CD4-positive, alpha-beta T cell treated with Interleukin-17A for 1 hour (primary cell): ENCODE measurements around the gene LGALS13.

Source experiments
- DNase-seq: peaks from one replicate; pipeline ENCODE4 v3.0.0-alpha.2; 2020

LGALS13 gene

DNA sequence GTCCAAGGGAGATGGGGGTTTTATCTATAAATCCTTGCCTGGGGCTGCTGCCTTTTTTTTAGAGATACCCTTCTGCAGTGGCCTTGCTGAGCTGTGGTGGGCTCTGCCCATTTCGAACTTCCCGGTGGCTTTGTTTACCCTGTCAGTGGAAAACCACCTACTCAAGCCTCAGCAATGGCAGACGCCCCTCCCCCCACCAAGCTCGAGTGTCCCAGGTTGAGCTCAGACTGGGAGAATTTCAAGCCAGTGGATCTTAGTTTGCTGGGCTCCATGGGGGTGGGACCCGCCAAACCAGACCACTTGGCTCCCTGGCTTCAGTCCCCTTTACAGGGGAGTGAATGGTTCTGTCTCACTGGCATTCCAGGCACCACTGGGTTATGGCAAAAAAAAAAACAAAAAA is 21.6 kb downstream of the LGALS13 start:
- DNase-seq, result no peak

DNA sequence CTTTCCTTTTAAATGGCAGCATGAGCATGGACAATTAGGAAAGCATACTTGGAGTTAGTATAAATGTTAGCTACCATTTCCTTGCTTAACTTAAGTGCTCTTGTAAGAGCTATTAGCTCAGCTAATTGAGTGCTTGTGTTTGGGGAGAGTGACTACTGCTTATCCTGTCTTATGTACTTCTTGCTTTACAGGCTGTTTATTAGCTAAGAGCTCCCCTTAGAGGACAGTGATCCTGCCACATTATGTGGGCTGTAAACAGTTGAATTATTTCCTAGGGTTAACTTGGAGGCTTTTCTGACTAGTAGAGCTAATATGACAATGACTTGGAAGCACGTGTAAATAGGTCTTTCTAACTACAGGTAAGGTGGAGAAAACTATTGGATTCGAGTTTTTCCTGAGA is 25.3 kb downstream of the LGALS13 start:
- peak; percentile 24 for DNase-seq

DNA sequence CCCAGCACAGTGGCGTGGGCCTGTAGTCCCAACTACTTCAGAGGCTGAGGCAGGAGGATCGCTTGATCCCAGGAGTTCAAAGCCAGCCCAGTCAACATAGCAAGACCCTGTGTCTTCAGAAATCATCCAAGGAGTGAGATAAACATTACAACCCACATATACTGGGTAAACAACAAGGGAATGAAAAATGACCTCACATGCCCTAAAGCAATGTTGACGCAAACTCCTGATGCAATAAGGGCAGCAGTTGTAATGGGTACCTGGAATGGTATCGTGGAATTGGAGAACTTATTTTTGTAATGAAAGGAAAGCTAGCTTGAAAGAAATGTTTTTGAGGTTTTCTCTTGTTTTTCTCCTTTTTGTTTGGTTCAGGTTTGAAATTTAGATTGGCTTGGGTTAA is 28.9 kb downstream of the LGALS13 start:
- DNase-seq, result no peak

DNA sequence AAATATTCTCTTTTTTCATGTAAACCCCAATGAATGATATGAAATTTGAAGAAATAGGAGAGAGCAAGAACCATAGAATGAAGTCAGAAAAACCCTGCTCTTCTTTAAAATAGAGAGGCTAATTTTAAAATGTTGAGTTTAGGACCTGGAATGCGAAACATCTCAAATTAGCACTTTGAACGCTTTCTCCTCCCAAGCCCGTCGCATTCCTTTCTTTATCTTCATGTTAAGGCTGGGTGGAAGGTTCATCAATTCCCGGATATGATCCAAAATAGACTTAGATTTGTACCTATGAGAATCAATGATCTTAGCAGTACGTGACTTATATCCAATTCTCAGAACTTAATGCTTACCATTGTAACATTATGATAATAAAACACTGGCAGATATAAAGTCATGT is 29.3 kb downstream of the LGALS13 start:
- DNase-seq, result no peak

DNA sequence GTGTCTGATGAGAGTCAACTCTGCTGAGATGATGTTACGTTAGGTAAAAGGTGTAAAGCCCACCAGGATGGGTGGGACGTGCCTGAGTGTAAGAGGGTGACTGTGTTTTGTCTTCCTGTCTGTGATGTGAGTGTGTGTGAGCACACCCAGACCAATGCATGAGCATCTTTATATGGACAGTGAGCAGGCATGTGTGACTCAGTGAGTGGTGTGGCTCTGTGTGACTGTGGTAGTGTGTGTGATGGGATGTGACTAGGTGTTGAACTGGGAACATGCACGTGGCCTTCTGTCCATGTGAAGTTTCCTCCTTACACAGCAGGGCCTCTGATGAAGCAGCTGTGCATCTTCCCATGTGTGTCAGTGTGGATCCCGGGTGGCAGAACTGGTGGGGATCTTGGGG is 35.6 kb downstream of the LGALS13 start:
- no peak for DNase-seq

DNA sequence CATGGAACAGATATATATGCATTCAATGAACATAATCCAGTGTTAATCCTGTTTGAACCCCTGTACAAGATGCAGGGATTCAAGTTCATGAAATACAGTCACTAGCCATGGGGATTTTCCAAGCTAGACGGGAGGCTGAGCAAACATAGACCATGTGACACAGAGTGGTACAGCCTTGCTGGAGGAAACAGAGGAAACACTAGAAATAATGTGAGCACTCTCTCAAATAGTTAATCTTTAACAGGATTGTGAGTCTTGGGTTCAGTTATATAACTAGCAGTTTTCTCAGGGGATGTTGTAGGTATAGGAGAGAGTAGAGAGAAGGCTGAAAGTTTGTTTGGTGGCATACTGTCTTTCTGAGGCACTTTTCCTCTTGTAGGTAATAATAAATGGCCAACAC is 39.4 kb downstream of the LGALS13 start:
- no peak for DNase-seq

DNA sequence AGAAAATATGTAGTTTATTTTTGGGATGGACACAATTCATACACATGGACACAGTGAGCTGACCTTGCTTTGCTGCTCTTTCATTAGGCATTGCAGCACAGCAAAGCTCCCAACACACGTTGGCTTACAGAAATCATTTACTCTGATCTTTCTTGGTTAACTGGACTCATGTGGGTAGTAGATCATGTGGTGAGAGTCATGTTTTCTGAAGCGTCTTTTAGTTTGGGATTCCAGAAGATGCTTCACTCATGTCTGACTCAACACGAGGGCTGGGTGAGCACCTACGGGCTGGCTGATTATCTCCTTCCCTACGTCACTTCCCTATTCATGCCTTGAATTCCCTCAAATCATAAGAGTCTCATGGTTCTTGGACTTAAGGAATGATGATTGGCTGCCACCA is 41.3 kb downstream of the LGALS13 start:
- DNase-seq, result no peak

DNA sequence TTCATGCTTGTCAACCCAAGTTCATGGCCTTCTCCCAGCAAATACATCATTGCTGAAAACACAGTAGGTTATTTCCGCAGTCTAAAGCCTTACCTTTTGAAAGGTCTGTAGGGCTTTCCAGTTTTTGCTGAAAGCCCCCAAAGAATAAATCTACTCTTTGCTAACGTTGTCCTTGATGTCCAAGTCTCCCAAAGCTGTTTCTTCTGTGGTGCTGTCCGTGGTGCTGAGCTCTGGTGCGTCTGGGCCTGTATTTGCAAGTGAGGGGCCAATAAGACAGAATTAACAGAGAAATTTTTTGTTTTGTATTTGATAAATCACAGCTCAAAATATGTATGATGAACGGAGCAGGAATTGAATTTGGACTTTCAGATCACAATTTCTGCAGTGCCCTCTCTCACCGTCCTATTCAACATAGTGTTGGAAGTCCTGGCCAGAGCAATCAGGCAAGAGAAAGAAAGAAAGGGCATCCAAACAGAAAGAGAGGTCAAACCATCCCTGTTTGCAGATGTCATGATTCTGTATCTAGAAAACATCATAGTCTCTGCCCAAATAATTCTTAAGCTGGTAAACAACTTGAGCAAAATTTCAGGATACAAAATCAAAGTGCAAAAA is 43.6 kb downstream of the LGALS13 start:
- no peak for DNase-seq

DNA sequence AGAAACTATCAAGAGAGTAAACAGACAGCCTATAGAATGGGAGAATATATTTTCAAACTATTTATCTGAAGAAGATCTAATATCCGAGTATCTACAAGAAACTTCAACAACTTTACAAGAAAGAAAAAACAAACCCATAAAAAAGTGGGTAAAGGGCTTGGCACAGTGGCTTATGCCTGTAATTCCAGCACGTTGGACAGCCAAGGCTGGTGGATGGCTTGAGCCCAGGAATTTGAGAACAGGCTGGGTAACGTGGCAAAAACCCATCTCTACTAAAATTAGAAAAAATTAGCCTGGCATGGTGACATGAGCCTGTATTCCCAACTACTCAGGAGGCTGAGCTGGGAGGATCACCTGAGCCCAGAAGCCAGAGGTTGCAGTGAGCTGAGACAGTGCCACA is 45.6 kb downstream of the LGALS13 start:
- no peak for DNase-seq

DNA sequence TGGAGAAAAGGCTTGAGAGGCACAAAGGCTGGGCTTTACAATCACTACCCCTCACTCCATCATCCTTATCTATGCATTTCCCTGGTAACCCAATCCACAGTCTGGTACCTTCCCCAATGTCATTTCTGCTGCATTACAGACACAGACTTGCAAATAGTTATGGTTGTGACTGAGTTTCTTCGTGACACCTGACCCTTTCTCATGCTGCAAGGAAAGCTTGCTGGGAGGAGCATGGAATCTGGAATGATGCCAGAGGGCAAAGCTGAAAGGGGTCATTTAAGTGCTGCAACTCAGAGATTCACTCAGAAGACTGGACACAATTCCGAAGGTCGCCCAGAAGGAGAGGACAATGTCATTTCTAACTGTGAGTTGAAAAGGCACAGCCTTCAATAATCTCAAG is 53.3 kb downstream of the LGALS13 start, which contains the start of gene LGALS16:
Gene LGALS16 (plus strand): TSS at position 301 of the 400 bp plus-strand sequence. CDS start 49 bp downstream, at position 350.
- DNase-seq, result no peak
